H1 (cell line): ENCODE data around the gene TRDN. TPM values are rescaled to one million over a fixed set of nuclear protein-coding genes. Genes with fewer than 3 reads are reported as not detected.

Experiments
- CBX5 ChIP-seq: fragments of 300-800, 300-1000 bp; sonication (generic); IDR thresholded peaks from 2 replicates; pipeline ENCODE4 v1.7.1; 2016; ENCODE audit warnings: antibody characterized with exemption, low read length, low read depth
- SIN3A ChIP-seq, 2 experiments: IDR thresholded peaks in 1 of 2; conservative IDR thresholded peaks in 1 of 2; 2 replicates each; pipeline ENCODE4 v1.6.1; 2011 to 2012; ENCODE audit warnings: low read length in 2 of 2, improper control_type of control experiment in 1 of 2, low read depth in 1 of 2, mild to moderate bottlenecking in 1 of 2
- polyA plus RNA-seq, 7 experiments: library from polyadenylated mRNA; depleted of rRNA in 3 of 7; stranded (reverse) in 5 of 7; unstranded in 2 of 7; fragments of >200 nt in 5 of 7; fragments of 200-250 nt in 2 of 7; gene quantifications; 1 replicate in 5 of 7; 2 replicates in 1 of 7; 4 replicates in 1 of 7; pipeline versions ENCODE4 v1.2.1 to v1.2.3, GENCODE V29; 2011 to 2013; ENCODE audit warnings: missing spikeins in 2 of 7, mixed read lengths in 2 of 7
- total RNA-seq: library from RNA; stranded (reverse); fragmentation: NEBNext Ultra II Directional; extraction: Animal tissue kit (Norgen Biotek cat#: 25700); gene quantifications from 2 replicates; pipeline ENCODE4 v1.2.1, GENCODE V29; 2021

TRDN gene
- total and polyA plus RNA-seq, 2 of the 8 experiments (the other 6 are each of a cell fraction or from before 2014, with no cell fraction given), result 1.6 to 41.6 TPM

DNA sequence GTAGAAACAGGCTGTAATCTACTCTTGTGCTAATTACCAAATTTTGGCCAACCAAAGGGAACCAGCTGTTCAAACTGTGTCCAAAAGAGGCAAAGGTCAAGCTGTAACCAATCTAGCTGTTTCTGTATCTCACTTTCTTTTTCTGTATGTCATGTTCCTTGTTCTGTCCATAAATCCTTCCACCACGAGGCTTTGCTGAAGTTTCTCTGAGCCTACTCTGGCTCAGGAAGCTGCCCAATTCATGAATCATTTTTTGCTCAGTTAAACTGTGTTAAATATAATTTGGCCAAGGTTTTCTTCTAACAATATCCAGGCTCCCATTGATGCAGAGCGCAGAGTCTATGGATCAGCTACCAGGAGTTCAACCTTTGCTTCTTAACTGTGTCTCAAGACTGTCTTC lies 272.8 kb downstream of the TRDN start (continued):
- TF ChIP-seq SIN3A (conservative IDR thresholded peaks at IDR 0.05 in 1 of 2, IDR thresholded peaks at IDR 0.05 in 1 of 2; ENCODE audit: low read depth in 1 of 2, low read length in 2 of 2) (no peak), CBX5 (no peak)
